Right atrium auricular region (tissue), 2 donors: ENCODE measurements around the gene ENOPH1. TPM values are rescaled to one million over a fixed set of nuclear protein-coding genes. Genes with fewer than 3 reads are reported as not detected.

ENCODE experiments used
- DNase-seq: peaks from one replicate; pipeline ENCODE4 v3.0.0-alpha.2; 2019; ENCODE audit warnings: low spot score
- H3K27ac ChIP-seq, 2 donors: fragments of 200-600 bp; sonication (generic); 1 replicate in 1 of 2; 2 replicates in 1 of 2; pipeline ENCODE4 v1.5.1; 2016 to 2019
- H3K27me3 ChIP-seq, 2 donors: fragments of 200-600 bp; sonication (generic); one replicate each; pipeline versions ENCODE4 v1.5.1 to v1.6.0; 2017 to 2019
- H3K36me3 ChIP-seq: fragments of 200-600 bp; sonication (generic); one replicate; pipeline ENCODE4 v1.5.1; 2016
- H3K4me1 ChIP-seq, 2 donors: fragments of 200-600 bp; sonication (generic); one replicate each; pipeline versions ENCODE4 v1.5.1 to v1.6.0; 2017 to 2019
- H3K4me3 ChIP-seq, 2 donors: fragments of 200-600 bp; sonication (generic); 1 replicate in 1 of 2; 2 replicates in 1 of 2; pipeline ENCODE4 v1.5.1; 2017 to 2019; ENCODE audit warnings: mild to moderate bottlenecking in 1 of 2, moderate library complexity in 1 of 2
- H3K9me3 ChIP-seq, 2 donors: fragments of 200-600 bp; sonication (generic); one replicate each; pipeline ENCODE4 v1.5.1; 2019
- CTCF ChIP-seq, 2 donors: fragments of 200-600 bp; sonication (generic); IDR thresholded peaks; one replicate each; pipeline ENCODE4 v1.5.1; 2019; ENCODE audit warnings: antibody characterized with exemption in 2 of 2
- total RNA-seq, 2 donors: library from RNA; depleted of rRNA; stranded (reverse); fragments of >200 nt; gene quantifications; one replicate each; pipeline ENCODE4 v1.1.0, GENCODE V29; 2016

ENOPH1 gene
- total RNA-seq, 2 donors from 2014 or later = 15.0 to 16.6 TPM

GRCh38 chr4:82508806-82509428, 78.5 kb downstream of the ENOPH1 start:
- Histone ChIP-seq H3K27me3 (no peaks in the 10 kb centered on the region), H3K4me1 (no peaks in the 10 kb centered on the region), H3K4me3 (no peak overlapping the region), H3K9me3 (no peaks in the 10 kb centered on the region), H3K27ac (no peak overlapping the region), H3K36me3 (no peaks in the 10 kb centered on the region)
- TF ChIP-seq CTCF (IDR thresholded peaks at IDR 0.05) = no peak
- DNase-seq = no peak

- no peak for TF ChIP-seq CTCF (IDR thresholded peaks at IDR 0.05)
These were observed 79.8 kb downstream of the ENOPH1 start for GRCh38 chr4:82510216-82510615.

More at GRCh38 chr4:82510216-82510615, 79.8 kb downstream of the ENOPH1 start:
- Histone ChIP-seq H3K27me3 (no peaks in the 10 kb centered on the region), H3K27ac (no peak overlapping the region), H3K9me3 (no peaks in the 10 kb centered on the region), H3K4me3 (no peak overlapping the region), H3K4me1 (no peaks in the 10 kb centered on the region), H3K36me3 (no peaks in the 10 kb centered on the region)
- DNase-seq = no peak

Other genes with a start within 250 kb of the ENOPH1 start
- 10 to 100 TPM; 45.7 to 48.7 TPM for gene HNRNPD, start 56.6 kb upstream of the ENOPH1 start, total RNA-seq
- gene HNRNPDL, start 128 bp upstream of the ENOPH1 start, total RNA-seq = 10 to 100 TPM; 81.2 to 85.4 TPM
- 10 to 100 TPM; 14.2 to 21.2 TPM for gene TMEM150C, start 131.4 kb downstream of the ENOPH1 start, total RNA-seq